IPS-11a (cell line): Measurements from ENCODE around the gene MARCKSL1.
"Not testable (repeated sequence)": the region's sequence is repeated elsewhere in the genome, so short reads cannot be mapped to it uniquely, and the experiment has no call there.

ENCODE experiments used
- H3K4me3 ChIP-seq: one replicate; pipeline ENCODE4 v1.5.1; 2013; ENCODE audit warnings: low read depth, low read length, control low read depth

MARCKSL1 gene

GRCh38 chr1:32334274-32334861, 1.7 kb downstream of the MARCKSL1 start:
- H3K4me3 ChIP-seq = peak overlapping the region; percentile 85

DNA sequence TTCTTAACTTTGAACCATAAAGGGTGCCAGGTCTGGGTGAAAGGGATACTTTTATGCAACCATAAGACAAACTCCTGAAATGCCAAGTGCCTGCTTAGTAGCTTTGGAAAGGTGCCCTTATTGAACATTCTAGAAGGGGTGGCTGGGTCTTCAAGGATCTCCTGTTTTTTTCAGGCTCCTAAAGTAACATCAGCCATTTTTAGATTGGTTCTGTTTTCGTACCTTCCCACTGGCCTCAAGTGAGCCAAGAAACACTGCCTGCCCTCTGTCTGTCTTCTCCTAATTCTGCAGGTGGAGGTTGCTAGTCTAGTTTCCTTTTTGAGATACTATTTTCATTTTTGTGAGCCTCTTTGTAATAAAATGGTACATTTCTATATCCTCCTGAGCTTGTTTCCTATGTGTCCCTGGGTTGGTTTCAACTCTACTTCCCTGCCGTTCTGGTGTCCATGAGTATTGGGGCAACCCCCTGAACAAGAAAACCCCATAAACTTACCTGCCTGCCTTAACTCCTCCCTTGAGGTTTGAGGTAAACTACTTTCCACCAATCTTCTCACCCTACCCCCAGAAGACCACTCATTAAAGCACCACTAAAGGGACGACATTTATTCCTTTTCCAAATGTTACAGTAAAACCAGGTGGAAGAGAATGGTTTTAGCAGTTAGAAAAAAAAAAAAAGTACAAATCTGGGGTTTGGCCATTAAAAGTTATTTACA, 2.6 kb downstream of the MARCKSL1 start:
- no peak overlapping the region for H3K4me3 ChIP-seq

DNA sequence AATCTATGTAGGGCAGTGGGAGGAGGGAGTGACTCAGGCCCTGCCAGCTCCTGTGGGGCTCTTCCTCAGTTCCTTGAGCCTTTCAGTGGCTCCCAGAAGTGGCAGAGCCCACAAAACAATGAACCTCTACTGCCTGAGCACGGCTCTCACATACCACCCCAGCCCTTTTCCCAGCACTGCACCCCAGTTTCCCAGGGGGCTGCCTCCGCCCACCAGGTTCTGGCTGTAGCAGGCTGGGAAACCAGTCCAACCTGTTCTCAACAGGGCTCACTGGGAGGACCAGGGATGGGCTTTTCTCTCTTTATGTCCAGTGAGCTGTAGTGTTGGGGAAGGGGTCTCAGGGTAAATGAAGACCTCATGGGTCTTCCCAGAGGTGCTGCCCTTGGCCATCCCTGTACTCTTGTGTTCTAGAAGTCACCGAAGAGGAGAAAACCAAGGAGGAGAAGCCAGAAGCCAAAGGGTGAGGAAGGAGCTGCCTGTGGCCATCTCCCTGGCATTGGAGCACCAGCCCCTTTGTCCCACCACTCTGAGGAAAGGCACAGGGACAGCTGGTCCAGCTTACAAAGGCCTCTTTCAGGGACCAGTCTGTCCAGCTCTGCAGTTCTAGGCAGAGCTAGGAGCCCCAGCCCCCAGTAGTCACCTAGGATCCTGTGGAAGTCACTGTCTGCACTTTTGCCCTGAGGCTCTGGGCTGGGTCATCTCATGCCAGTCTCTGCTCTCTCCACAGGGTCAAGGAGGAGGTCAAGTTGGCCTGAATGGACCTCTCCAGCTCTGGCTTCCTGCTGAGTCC, 3.5 kb downstream of the MARCKSL1 start:
- H3K4me3 ChIP-seq = no peak overlapping the region

DNA sequence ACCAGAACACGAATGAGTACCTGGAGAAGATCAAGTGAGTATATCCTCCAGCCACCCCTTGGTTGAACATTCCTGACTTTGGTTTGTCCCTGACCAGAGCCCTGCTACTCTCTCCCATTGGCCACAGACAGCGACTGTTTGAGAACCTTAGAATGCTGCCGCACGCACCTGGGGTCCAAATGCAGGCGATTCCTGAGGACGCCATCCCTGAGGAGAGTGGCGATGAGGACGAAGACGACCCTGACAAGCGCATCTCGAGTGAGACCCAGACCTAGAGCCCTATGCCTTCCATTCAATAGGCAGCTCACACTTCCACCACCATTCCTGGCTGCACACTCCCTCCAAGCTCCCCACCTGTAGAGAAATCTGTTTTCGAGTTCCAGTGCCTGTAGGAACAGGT, 4.5 kb downstream of the MARCKSL1 start:
- no peak overlapping the region for H3K4me3 ChIP-seq

DNA sequence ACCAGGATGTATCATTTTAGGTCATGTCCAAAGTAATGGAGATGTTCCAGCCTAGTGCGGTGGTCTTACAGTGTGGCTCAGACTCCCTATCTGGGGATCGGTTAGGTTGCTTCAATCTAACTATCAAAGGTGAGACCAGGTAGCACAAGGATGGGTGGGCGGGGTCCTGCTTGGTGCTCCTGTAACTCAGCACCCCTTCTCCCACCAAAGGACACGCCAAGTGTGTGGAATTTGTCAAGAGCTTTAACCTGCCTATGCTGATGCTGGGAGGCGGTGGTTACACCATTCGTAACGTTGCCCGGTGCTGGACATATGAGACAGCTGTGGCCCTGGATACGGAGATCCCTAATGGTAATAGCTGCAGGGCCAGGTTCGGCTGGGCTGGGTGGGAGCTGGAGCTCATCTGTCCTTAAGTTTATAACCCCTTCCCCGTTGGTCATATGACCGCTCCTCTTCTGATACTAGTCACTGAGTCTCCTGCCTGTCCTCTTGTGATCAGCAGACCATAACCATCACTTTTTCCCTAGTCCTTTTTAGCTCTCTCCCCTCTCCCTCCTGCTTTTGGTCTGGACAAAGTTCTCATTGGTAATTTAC, 5.4 kb downstream of the MARCKSL1 start:
- H3K4me3 ChIP-seq = no peak overlapping the region

GRCh38 chr1:32329931-32330466, 6.0 kb downstream of the MARCKSL1 start:
- no peak overlapping the region for H3K4me3 ChIP-seq

DNA sequence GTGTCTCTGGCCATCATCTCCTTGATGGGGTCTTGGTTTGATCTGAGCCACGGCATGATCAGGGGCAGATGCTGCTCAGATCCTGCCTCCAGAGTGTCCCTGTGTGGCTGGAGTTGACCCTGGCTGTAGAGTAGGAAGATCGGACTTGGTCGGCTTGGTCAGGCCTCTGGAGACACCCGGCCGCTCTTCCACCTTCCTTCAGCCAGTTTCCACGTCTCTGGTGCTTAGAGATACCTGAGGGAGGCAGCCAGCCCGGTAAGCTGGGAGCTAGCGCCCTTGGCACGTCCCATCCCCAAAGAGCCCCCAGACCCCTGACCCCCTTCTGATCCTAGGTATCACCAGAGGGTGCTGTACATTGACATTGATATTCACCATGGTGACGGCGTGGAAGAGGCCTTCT, 8.8 kb downstream of the MARCKSL1 start:
- no peak overlapping the region for H3K4me3 ChIP-seq

DNA sequence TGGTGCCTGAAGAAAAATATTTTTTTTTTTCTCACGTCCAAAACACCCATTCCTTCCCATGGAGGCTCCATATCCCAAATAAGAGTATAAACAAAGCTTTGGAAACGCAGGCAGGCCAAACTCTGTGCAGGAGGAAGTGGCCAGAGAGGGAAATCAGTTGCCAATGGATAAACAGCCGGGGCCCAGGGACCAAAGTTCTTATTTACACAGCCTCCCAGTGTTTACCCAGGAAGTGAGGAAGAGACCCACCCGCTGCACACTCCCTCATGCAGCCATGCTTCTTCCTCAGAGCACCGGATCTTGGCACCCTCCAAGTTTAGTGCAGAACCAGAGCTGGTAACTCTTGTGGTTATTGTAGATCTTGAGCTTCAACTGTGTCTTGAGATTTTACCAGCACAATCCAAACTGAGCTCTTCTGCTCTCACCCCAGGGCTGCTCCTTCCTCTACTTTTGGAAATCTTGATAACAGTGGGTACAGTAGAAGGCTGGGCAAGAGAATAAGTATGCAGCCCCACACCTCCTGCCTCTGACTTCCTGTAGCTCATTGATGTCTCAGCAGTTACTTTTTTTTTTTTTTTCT, 14.2 kb downstream of the MARCKSL1 start:
- H3K4me3 ChIP-seq = no peak overlapping the region

DNA sequence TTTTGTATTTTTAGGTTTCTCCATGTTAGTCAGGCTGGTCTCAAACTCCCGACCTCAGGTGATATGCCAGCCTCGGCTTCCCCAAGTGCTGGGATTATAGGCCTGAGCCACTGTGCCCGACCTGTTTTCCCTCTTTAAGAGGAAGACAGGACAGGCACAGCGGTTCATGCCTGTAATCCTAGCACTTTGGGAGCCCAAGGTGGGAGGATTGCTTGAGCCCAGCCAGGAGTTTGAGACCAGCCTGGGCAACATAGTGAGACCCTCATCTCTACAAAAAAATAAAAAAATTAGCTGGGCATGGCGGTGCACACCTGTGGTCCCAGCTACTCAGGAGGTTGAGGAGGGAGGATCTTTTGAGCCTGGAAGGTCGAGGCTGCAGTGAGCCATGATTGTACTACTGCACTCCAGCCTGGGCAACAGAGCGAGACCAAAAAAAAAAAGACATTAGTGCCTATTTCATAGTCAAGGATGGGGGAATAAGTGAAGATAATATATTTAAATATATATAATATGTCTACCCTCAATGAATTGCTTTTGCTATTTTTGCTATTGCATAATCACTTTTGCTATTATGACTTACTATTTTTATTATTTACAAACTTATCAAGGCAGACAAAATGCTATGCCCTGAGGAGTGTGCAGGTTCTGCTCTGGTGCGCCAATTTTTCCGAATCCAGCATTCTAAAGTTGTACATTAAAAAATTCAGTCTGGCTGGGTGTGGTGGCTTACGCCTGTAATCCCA, 17.7 kb downstream of the MARCKSL1 start:
- H3K4me3 ChIP-seq = no peak overlapping the region

GRCh38 chr1:32316903-32317277, 19.1 kb downstream of the MARCKSL1 start:
- no peak overlapping the region for H3K4me3 ChIP-seq

- no peak overlapping the region for H3K4me3 ChIP-seq
Measured at GRCh38 chr1:32311709-32312393, 24.2 kb downstream of the MARCKSL1 start.

DNA sequence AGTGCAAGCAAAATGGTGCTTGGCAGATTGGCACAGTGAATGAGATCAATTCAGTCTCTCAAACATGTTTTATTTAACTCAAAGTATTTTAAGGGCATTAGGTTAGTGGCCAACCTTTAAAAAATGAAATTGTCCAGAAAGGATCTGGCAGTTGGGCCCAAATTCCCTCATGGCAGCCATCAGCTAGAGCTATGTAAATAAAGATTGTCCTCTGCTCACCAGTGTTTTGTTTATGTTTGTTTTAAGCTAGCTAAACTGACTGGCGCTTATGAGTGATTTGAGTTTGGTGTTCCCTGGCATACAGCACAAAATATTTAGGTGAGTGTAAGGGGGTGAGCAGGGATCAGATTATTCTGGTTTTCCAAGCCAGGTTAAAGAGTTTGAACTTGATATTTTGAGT, 26.1 kb downstream of the MARCKSL1 start:
- H3K4me3 ChIP-seq = no peak overlapping the region

- no peak overlapping the region for H3K4me3 ChIP-seq
Measured at GRCh38 chr1:32307324-32307723, 28.7 kb downstream of the MARCKSL1 start.

GRCh38 chr1:32305310-32305709, 30.7 kb downstream of the MARCKSL1 start:
- H3K4me3 ChIP-seq = no peak overlapping the region

DNA sequence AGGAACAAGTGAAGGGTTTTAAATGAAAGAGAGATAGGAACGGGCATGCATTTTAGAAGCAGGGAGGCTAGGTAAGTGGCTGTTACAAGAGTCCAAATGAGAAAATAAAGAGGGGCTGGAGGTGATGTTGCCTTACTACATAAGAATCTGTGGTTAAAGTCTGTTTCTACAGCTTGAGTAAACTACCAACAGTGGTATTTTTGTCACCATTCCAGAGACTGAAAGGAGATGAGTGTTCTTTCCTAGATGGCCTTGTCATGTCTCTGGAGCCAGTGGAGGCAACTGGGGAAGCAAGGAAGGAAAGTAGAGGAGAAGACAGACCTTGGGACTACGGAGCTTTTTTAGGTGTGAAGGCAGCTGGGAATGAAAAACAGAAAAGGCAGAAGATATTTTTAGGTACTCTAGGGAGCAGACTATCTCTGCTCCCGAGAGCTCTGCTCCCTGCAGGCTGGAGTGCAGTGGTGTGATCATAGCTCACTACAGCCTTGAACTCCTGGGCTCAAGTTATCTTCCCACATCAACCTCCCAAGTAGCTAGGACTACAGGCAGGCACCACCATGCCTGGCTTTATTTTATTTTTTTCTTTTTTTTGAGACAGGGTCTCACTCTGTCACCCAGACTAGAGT, 31.9 kb downstream of the MARCKSL1 start:
- H3K4me3 ChIP-seq = no peak overlapping the region

GRCh38 chr1:32303358-32303757, 32.7 kb downstream of the MARCKSL1 start:
- no peak overlapping the region for H3K4me3 ChIP-seq

GRCh38 chr1:32299327-32299726, 36.7 kb downstream of the MARCKSL1 start:
- no peak overlapping the region for H3K4me3 ChIP-seq

GRCh38 chr1:32298211-32298610, 37.8 kb downstream of the MARCKSL1 start:
- H3K4me3 ChIP-seq = not testable (repeated sequence)
